GM18951 (cell line): Measurements from ENCODE around the gene PCNT.

Source experiments
- POLR2A ChIP-seq: IDR thresholded peaks from 4 replicates; pipeline ENCODE4 v1.6.1; 2011; ENCODE audit warnings: mild to moderate bottlenecking; ENCODE audit not compliant: insufficient read length, insufficient read depth; ENCODE audit errors: extremely low read depth
- in situ Hi-C: fragments of 300-500 bp; cut with MboI; formaldehyde crosslinking; loops from one replicate; pipeline ENCODE4 v1.12.0; 2022; ENCODE audit warnings: low sequenced_read_pairs, mixed read lengths, inconsistent platforms; ENCODE audit not compliant: unreplicated experiment

PCNT gene

GRCh38 chr21:46354046-46354445, 30.1 kb downstream of the PCNT start:
- in situ Hi-C loops: no loop called here
- TF ChIP-seq POLR2A: no peak

- in situ Hi-C loops: no loop called here
- TF ChIP-seq POLR2A: no peak
Observed at GRCh38 chr21:46354518-46354917, 30.6 kb downstream of the PCNT start.

GRCh38 chr21:46355161-46356004, 31.4 kb downstream of the PCNT start:
- in situ Hi-C loops: no loop called here
- TF ChIP-seq POLR2A: no peak

GRCh38 chr21:46356005-46356338, 32.0 kb downstream of the PCNT start:
- no peak for TF ChIP-seq POLR2A
- in situ Hi-C loops: no loop called here

- TF ChIP-seq POLR2A: no peak
- in situ Hi-C loops: no loop called here
Observed at GRCh38 chr21:46356494-46357334, 32.8 kb downstream of the PCNT start.

- TF ChIP-seq POLR2A: no peak
- in situ Hi-C loops: no loop called here
Observed at GRCh38 chr21:46357335-46357604, 33.3 kb downstream of the PCNT start.

GRCh38 chr21:46357684-46358425, 33.9 kb downstream of the PCNT start:
- in situ Hi-C loops: no loop called here
- TF ChIP-seq POLR2A: no peak

- TF ChIP-seq POLR2A: no peak
- in situ Hi-C loops: no loop called here
Observed at GRCh38 chr21:46361176-46361575, 37.2 kb downstream of the PCNT start.

GRCh38 chr21:46361935-46362334, 38.0 kb downstream of the PCNT start:
- in situ Hi-C loops: no loop called here
- no peak for TF ChIP-seq POLR2A

GRCh38 chr21:46362946-46363345, 39.0 kb downstream of the PCNT start:
- no peak for TF ChIP-seq POLR2A
- in situ Hi-C loops: no loop called here

- no peak for TF ChIP-seq POLR2A
- in situ Hi-C loops: no loop called here
Observed at GRCh38 chr21:46363698-46364097, 39.7 kb downstream of the PCNT start.

GRCh38 chr21:46366091-46366490, 42.1 kb downstream of the PCNT start:
- in situ Hi-C loops: no loop called here
- no peak for TF ChIP-seq POLR2A

GRCh38 chr21:46366561-46366960, 42.6 kb downstream of the PCNT start:
- TF ChIP-seq POLR2A: no peak
- in situ Hi-C loops: no loop called here
